SJSA1 (cell line): Measurements from ENCODE around the gene NCAM1. TPM values are rescaled to one million over a fixed set of nuclear protein-coding genes. Genes with fewer than 3 reads are reported as not detected.

Experiments
- DNase-seq, 2 experiments: peaks; one replicate each; pipeline ENCODE4 v3.0.0-alpha.2; 2015 to 2020; ENCODE audit warnings: low spot score in 2 of 2, low read depth in 1 of 2
- H3K27ac ChIP-seq: fragments of 250-450 bp; sonication (Bioruptor Pico); 2 replicates; pipeline ENCODE4 v1.5.1; 2020; ENCODE audit warnings: mild to moderate bottlenecking, moderate library complexity
- H3K27me3 ChIP-seq: fragments of 250-450 bp; sonication (Bioruptor Pico); replicated peaks from 2 replicates; pipeline ENCODE4 v1.5.1; 2020; ENCODE audit warnings: mild to moderate bottlenecking, moderate library complexity
- H3K36me3 ChIP-seq: fragments of 250-450 bp; sonication (Bioruptor Pico); 2 replicates; pipeline ENCODE4 v1.5.1; 2020; ENCODE audit warnings: mild to moderate bottlenecking
- H3K4me1 ChIP-seq: fragments of 250-450 bp; sonication (Bioruptor Pico); replicated peaks from 2 replicates; pipeline ENCODE4 v1.6.1; 2021; ENCODE audit warnings: mild to moderate bottlenecking
- H3K4me3 ChIP-seq: fragments of 250-450 bp; sonication (Bioruptor Pico); 2 replicates; pipeline ENCODE4 v1.5.1; 2020; ENCODE audit warnings: mild to moderate bottlenecking
- H3K9me3 ChIP-seq: fragments of 250-450 bp; sonication (Bioruptor Pico); replicated peaks from 2 replicates; pipeline ENCODE4 v1.5.1; 2020; ENCODE audit warnings: mild to moderate bottlenecking
- total RNA-seq: library from RNA; depleted of rRNA; stranded (reverse); fragments of >200 nt; shearing (Covaris generic); gene quantifications from 2 replicates; pipeline ENCODE4 v1.2.3, GENCODE V29; 2014

Gene NCAM1
- total RNA-seq, 1 experiment from 2014 or later = 23.7 TPM

- Histone ChIP-seq H3K27me3 (no peaks in the 10 kb centered on the region), H3K4me1 (no peaks in the 10 kb centered on the region), H3K9me3 (no peaks in the 10 kb centered on the region), H3K27ac (no peak overlapping the region), H3K36me3 (no peaks in the 10 kb centered on the region), H3K4me3 (no peak overlapping the region)
- no peak for DNase-seq
Measured at GRCh38 chr11:113197446-113197845, 236.2 kb downstream of the NCAM1 start.

GRCh38 chr11:113198972-113199661 lies 237.9 kb downstream of the NCAM1 start:
- no peak overlapping the region for H3K4me3 ChIP-seq
- no peaks in the 10 kb centered on the region for H3K4me1 ChIP-seq
- no peak overlapping the region for H3K27ac ChIP-seq
- DNase-seq = no peak
- no peaks in the 10 kb centered on the region for H3K27me3 ChIP-seq
- no peaks in the 10 kb centered on the region for H3K36me3 ChIP-seq
- H3K9me3 ChIP-seq = no peaks in the 10 kb centered on the region

- no peaks in the 10 kb centered on the region for H3K36me3 ChIP-seq
- no peak overlapping the region for H3K4me3 ChIP-seq
- H3K4me1 ChIP-seq = no peaks in the 10 kb centered on the region
- no peaks in the 10 kb centered on the region for H3K9me3 ChIP-seq
- DNase-seq = no peak
- no peaks in the 10 kb centered on the region for H3K27me3 ChIP-seq
- H3K27ac ChIP-seq = no peak overlapping the region
Measured at GRCh38 chr11:113199866-113200265, 238.6 kb downstream of the NCAM1 start.

GRCh38 chr11:113201054-113201818 lies 240.0 kb downstream of the NCAM1 start:
- Histone ChIP-seq H3K4me1 (no peaks in the 10 kb centered on the region), H3K4me3 (no peak overlapping the region), H3K27ac (no peak overlapping the region), H3K9me3 (no peaks in the 10 kb centered on the region), H3K27me3 (no peaks in the 10 kb centered on the region), H3K36me3 (no peaks in the 10 kb centered on the region)
- DNase-seq = no peak

- Histone ChIP-seq H3K36me3 (no peaks in the 10 kb centered on the region), H3K4me1 (no peaks in the 10 kb centered on the region), H3K9me3 (no peaks in the 10 kb centered on the region), H3K27ac (no peak overlapping the region), H3K4me3 (no peak overlapping the region), H3K27me3 (no peaks in the 10 kb centered on the region)
- peak in 1 of 2 experiments; percentile 4 for DNase-seq
Measured at GRCh38 chr11:113202431-113202830, 241.2 kb downstream of the NCAM1 start.

GRCh38 chr11:113203141-113203753 lies 242.0 kb downstream of the NCAM1 start:
- Histone ChIP-seq H3K27ac (no peak overlapping the region), H3K27me3 (no peaks in the 10 kb centered on the region), H3K36me3 (no peaks in the 10 kb centered on the region), H3K4me1 (no peaks in the 10 kb centered on the region), H3K4me3 (no peak overlapping the region), H3K9me3 (no peaks in the 10 kb centered on the region)
- DNase-seq = no peak

- Histone ChIP-seq H3K27ac (no peak overlapping the region), H3K4me3 (no peak overlapping the region), H3K27me3 (no peaks in the 10 kb centered on the region), H3K9me3 (no peaks in the 10 kb centered on the region), H3K36me3 (no peaks in the 10 kb centered on the region), H3K4me1 (no peaks in the 10 kb centered on the region)
- no peak for DNase-seq
Measured at GRCh38 chr11:113204280-113204679, 243.1 kb downstream of the NCAM1 start.

- H3K36me3 ChIP-seq = no peaks in the 10 kb centered on the region
Measured at GRCh38 chr11:113213549-113213948, 252.3 kb downstream of the NCAM1 start.

GRCh38 chr11:113222241-113222640 lies 261.0 kb downstream of the NCAM1 start:
- no peaks in the 10 kb centered on the region for H3K27me3 ChIP-seq
- H3K9me3 ChIP-seq = no peaks in the 10 kb centered on the region
- no peak overlapping the region for H3K27ac ChIP-seq
- no peaks in the 10 kb centered on the region for H3K36me3 ChIP-seq
- no peak overlapping the region for H3K4me3 ChIP-seq
- no peaks in the 10 kb centered on the region for H3K4me1 ChIP-seq
- no peak for DNase-seq

More at GRCh38 chr11:113213549-113213948, 252.3 kb downstream of the NCAM1 start:
- no peaks in the 10 kb centered on the region for H3K4me1 ChIP-seq
- no peak overlapping the region for H3K4me3 ChIP-seq
- H3K27ac ChIP-seq = no peak overlapping the region
- H3K27me3 ChIP-seq = no peaks in the 10 kb centered on the region
- H3K9me3 ChIP-seq = no peaks in the 10 kb centered on the region
- no peak for DNase-seq

- no peak for DNase-seq
- Histone ChIP-seq H3K9me3 (no peaks in the 10 kb centered on the region), H3K36me3 (no peaks in the 10 kb centered on the region), H3K4me1 (no peaks in the 10 kb centered on the region), H3K27me3 (no peaks in the 10 kb centered on the region), H3K27ac (no peak overlapping the region), H3K4me3 (no peak overlapping the region)
Measured at GRCh38 chr11:113234888-113235287, 273.7 kb downstream of the NCAM1 start.

- no peak overlapping the region for H3K27ac ChIP-seq
- H3K4me1 ChIP-seq = peaks cover 10% of the 10 kb centered on the region
- no peak overlapping the region for H3K4me3 ChIP-seq
- no peak for DNase-seq
- H3K36me3 ChIP-seq = no peaks in the 10 kb centered on the region
- no peaks in the 10 kb centered on the region for H3K27me3 ChIP-seq
- H3K9me3 ChIP-seq = no peaks in the 10 kb centered on the region
Measured at GRCh38 chr11:113237261-113237660, 276.0 kb downstream of the NCAM1 start.

- Histone ChIP-seq H3K27me3 (no peaks in the 10 kb centered on the region), H3K4me1 (peaks cover 14% of the 10 kb centered on the region), H3K9me3 (no peaks in the 10 kb centered on the region), H3K27ac (no peak overlapping the region), H3K36me3 (no peaks in the 10 kb centered on the region), H3K4me3 (no peak overlapping the region)
- no peak for DNase-seq
Measured at GRCh38 chr11:113238721-113239120, 277.5 kb downstream of the NCAM1 start.

- Histone ChIP-seq H3K4me1 (peaks cover 14% of the 10 kb centered on the region), H3K4me3 (no peak overlapping the region), H3K27ac (no peak overlapping the region), H3K36me3 (no peaks in the 10 kb centered on the region), H3K27me3 (no peaks in the 10 kb centered on the region), H3K9me3 (no peaks in the 10 kb centered on the region)
- DNase-seq = no peak
Measured at GRCh38 chr11:113240389-113240788, 279.2 kb downstream of the NCAM1 start.
